ENCODE results near the gene TAF1L.

TAF1L gene

GRCh38 chr9:32590898-32591297, 44.6 kb downstream of the TAF1L start:
- no peak for DNase-seq (ENCODE audit: low read depth)

GRCh38 chr9:32590476-32590875, 45.0 kb downstream of the TAF1L start:
- DNase-seq (ENCODE audit: low read depth): no peak

GRCh38 chr9:32589083-32589723, 46.3 kb downstream of the TAF1L start:
- no peak for DNase-seq (ENCODE audit: low read depth)

DNA sequence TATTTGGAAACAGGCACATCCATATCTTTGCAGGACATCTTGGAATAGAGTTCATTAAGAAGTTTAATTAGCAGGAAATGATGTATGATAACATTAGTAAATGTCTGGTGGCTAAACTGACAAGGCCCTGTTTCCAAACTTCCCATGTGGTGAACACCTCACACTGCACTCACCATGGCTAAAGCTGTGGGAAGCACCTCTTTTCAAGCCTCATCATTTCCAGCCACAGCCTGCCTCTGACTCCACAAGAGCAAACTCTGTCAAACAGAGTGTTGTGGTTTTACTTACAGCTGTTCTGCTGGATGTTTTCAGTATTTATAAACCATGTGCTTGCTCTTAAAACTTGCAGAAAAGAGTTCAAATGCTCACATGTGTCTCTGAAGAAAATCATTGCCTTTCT, 47.6 kb downstream of the TAF1L start:
- no peak for DNase-seq (ENCODE audit: low read depth)

- no peak for DNase-seq (ENCODE audit: low read depth)
Measured at GRCh38 chr9:32584784-32585183, 50.7 kb downstream of the TAF1L start.

DNA sequence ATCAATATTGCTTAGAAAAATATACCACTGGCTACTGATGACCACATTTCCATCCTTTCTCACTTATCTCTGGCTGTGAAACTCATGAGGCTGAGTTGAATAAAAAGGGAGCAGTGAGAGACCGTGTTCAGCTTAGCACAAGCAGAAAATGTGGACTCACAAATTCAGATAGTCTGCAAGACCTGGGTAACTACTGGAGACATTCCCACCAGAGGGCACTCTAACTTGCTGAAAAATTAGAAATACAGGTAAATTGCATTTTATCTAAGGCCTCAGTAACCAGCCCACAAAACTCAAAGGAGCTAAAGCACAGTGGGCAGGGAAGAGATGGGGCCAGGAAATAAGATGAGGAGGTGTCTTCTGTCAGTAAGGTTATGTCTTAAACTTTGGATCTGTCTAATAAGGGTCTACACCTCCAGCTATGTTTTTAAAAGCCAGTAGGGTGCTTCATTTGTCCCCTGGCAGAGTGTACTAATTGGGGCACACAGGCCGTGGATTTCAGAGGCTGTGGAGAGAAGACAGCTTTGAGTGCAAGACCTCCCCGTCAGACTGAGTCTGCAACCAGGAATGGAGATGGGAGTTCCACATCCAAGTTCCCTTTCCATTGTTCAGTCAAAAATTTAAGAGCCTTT, 53.8 kb downstream of the TAF1L start:
- no peak for DNase-seq (ENCODE audit: low read depth)

DNA sequence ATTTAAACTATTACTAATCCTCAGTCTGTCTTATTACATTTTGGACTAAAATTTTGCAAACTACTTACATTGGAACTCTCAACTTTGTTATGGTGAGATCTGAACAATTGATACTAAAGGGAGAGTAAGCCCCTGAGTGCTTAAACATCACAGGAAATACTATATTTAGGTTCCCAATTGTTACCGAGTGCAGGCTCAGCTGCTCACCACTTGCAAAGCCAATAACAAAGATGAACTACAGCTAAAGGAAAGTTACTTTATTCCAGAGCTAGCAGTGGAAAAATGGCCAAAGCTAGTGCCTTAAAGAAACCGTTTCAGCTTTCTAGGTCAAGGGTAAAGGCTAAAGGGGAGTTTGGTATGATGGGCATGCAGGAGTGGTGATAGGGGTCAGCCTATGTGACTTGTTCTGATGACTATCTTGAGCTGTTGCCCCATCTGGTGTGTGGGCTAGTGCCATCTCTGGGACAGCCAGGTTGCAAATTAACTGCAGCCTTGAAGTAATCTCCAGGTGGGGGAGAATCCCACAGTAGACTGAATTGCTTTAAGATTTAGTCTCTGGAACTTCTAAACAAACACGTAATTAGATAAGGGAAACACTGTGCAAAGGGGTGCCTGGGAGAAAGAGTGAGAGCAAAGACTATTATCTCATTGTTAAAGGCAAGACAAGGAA, 54.7 kb downstream of the TAF1L start:
- DNase-seq (ENCODE audit: low read depth): no peak

GRCh38 chr9:32579706-32580331, 55.6 kb downstream of the TAF1L start:
- peak; percentile 73 for DNase-seq (ENCODE audit: low read depth)
